ENCODE measurements around the gene CHRNA5.

CHRNA5 gene

GRCh38 chr15:78573416-78573815 lies 8.1 kb downstream of the CHRNA5 start:
- H3K27ac ChIP-seq (ENCODE audit: low read depth, low read length, poor library complexity, severe bottlenecking): no peak overlapping the region
- H4K20me1 ChIP-seq (ENCODE audit: insufficient read depth, low read length): no peaks in the 10 kb centered on the region
- H3K9me2 ChIP-seq (ENCODE audit: low read depth, low read length): no peaks in the 10 kb centered on the region
- H2AFZ ChIP-seq (ENCODE audit: low read length): no peak overlapping the region
- H3K79me2 ChIP-seq (ENCODE audit: insufficient read depth, low read length): no peaks in the 10 kb centered on the region
- H3K9me3 ChIP-seq (ENCODE audit: low read length): no peaks in the 10 kb centered on the region
- H3F3A ChIP-seq (ENCODE audit: insufficient read depth, low read length): no peaks in the 10 kb centered on the region
- H3K36me3 ChIP-seq (ENCODE audit: insufficient read depth, low read length): no peaks in the 10 kb centered on the region
- no peak overlapping the region for H3K9ac ChIP-seq (ENCODE audit: low read length)
- no peaks in the 10 kb centered on the region; the same call in 1 of the 2 replicates for H3K27me3 ChIP-seq (ENCODE audit: insufficient read depth, low read length)
- H3K4me1 ChIP-seq (ENCODE audit: insufficient read depth, low read length, severe bottlenecking): no peaks in the 10 kb centered on the region
- TF ChIP-seq CTCF (IDR thresholded peaks at IDR 0.05; ENCODE audit: low read length): no peak
- TF ChIP-seq EZH2 (IDR thresholded peaks at IDR 0.05; ENCODE audit: borderline replicate concordance, low read length): no peak
- H3K4me2 ChIP-seq (ENCODE audit: low read length): no peak overlapping the region
- H3K4me3 ChIP-seq (ENCODE audit: low read depth, low read length, poor library complexity, severe bottlenecking): no peak overlapping the region

GRCh38 chr15:78574944-78575343 lies 9.6 kb downstream of the CHRNA5 start:
- Histone ChIP-seq H3K27ac (ENCODE audit: low read depth, low read length, poor library complexity, severe bottlenecking) (no peak overlapping the region), H3F3A (ENCODE audit: insufficient read depth, low read length) (no peaks in the 10 kb centered on the region), H3K79me2 (ENCODE audit: insufficient read depth, low read length) (no peaks in the 10 kb centered on the region), H3K4me2 (ENCODE audit: low read length) (no peak overlapping the region), H4K20me1 (ENCODE audit: insufficient read depth, low read length) (no peaks in the 10 kb centered on the region), H3K4me3 (ENCODE audit: low read depth, low read length, poor library complexity, severe bottlenecking) (no peak overlapping the region), H3K36me3 (ENCODE audit: insufficient read depth, low read length) (no peaks in the 10 kb centered on the region), H3K27me3 (ENCODE audit: insufficient read depth, low read length) (no peaks in the 10 kb centered on the region; the same call in 1 of the 2 replicates), H2AFZ (ENCODE audit: low read length) (no peak overlapping the region), H3K4me1 (ENCODE audit: insufficient read depth, low read length, severe bottlenecking) (no peaks in the 10 kb centered on the region), H3K9me2 (ENCODE audit: low read depth, low read length) (no peaks in the 10 kb centered on the region), H3K9ac (ENCODE audit: low read length) (no peak overlapping the region), H3K9me3 (ENCODE audit: low read length) (no peaks in the 10 kb centered on the region)
- TF ChIP-seq EZH2 (IDR thresholded peaks at IDR 0.05; ENCODE audit: borderline replicate concordance, low read length): no peak
- no peak for TF ChIP-seq CTCF (IDR thresholded peaks at IDR 0.05; ENCODE audit: low read length)

- peaks cover 8% of the 10 kb centered on the region; the same call in 1 of the 2 replicates for H3K27me3 ChIP-seq (ENCODE audit: insufficient read depth, low read length)
- H3K4me2 ChIP-seq (ENCODE audit: low read length): no peak overlapping the region
- H3K9me3 ChIP-seq (ENCODE audit: low read length): no peaks in the 10 kb centered on the region
Measured at GRCh38 chr15:78597583-78597982, 32.3 kb downstream of the CHRNA5 start.

More at GRCh38 chr15:78597583-78597982, 32.3 kb downstream of the CHRNA5 start:
- no peaks in the 10 kb centered on the region for H3K79me2 ChIP-seq (ENCODE audit: insufficient read depth, low read length)
- H3K27ac ChIP-seq (ENCODE audit: low read depth, low read length, poor library complexity, severe bottlenecking): no peak overlapping the region
- no peaks in the 10 kb centered on the region for H3K4me1 ChIP-seq (ENCODE audit: insufficient read depth, low read length, severe bottlenecking)
- no peak overlapping the region for H2AFZ ChIP-seq (ENCODE audit: low read length)
- H3K9ac ChIP-seq (ENCODE audit: low read length): no peak overlapping the region
- no peaks in the 10 kb centered on the region for H3K36me3 ChIP-seq (ENCODE audit: insufficient read depth, low read length)
- TF ChIP-seq EZH2 (IDR thresholded peaks at IDR 0.05; ENCODE audit: borderline replicate concordance, low read length) (no peak), CTCF (IDR thresholded peaks at IDR 0.05; ENCODE audit: low read length) (no peak)
- no peaks in the 10 kb centered on the region for H3K9me2 ChIP-seq (ENCODE audit: low read depth, low read length)
- no peak overlapping the region for H3K4me3 ChIP-seq (ENCODE audit: low read depth, low read length, poor library complexity, severe bottlenecking)
- H3F3A ChIP-seq (ENCODE audit: insufficient read depth, low read length): no peaks in the 10 kb centered on the region
- H4K20me1 ChIP-seq (ENCODE audit: insufficient read depth, low read length): no peaks in the 10 kb centered on the region
